Spleen (tissue), 7 donors: ENCODE results near the gene UBTF.

Experiments
- CTCF ChIP-seq, 11 experiments: fragments of 200-600 bp in 7 of 11; fragments of 450-650 bp in 4 of 11; sonication (generic) in 4 of 11; IDR thresholded peaks in 8 of 11; conservative IDR thresholded peaks in 3 of 11; 1 replicate in 7 of 11; 2 replicates in 4 of 11; pipeline versions ENCODE4 v1.4.0 to v1.8.0; 2016 to 2021; ENCODE audit warnings: antibody characterized with exemption in 11 of 11, inconsistent platforms in 4 of 11, mild to moderate bottlenecking in 1 of 11
- POLR2A ChIP-seq, 3 donors: fragments of 450-650 bp; IDR thresholded peaks; one replicate each; pipeline ENCODE4 v1.5.1; 2017; ENCODE audit warnings: antibody characterized with exemption in 3 of 3, mild to moderate bottlenecking in 1 of 3
- donor health status: DM: no; HTN: no; CAD: no; lungs with moderate emphysema.
- donor health status: DM: no; HTN: no; CAD: no.
- donor health status: DM: no; HTN: no; CAD: no.

GRCh38 chr17:44203731-44204440 is 15.6 kb downstream of the UBTF start:
- TF ChIP-seq CTCF (IDR thresholded peaks at IDR 0.05 in 8 of 11, conservative IDR thresholded peaks at IDR 0.05 in 3 of 11) (peak; percentile 29 to 77 (median 68)), POLR2A (IDR thresholded peaks at IDR 0.05) (no peak)
